HepG2 (cell line): ENCODE results near the gene SRRT. TPM values are rescaled to one million over a fixed set of nuclear protein-coding genes. Genes with fewer than 3 reads are reported as not detected.

ENCODE experiments used
- ADNP ChIP-seq: sonication (generic); formaldehyde crosslinking; IDR thresholded peaks from 2 replicates; pipeline ENCODE4 v1.4.0; 2020; ENCODE audit warnings: missing genetic modification reagents
- CAMTA2 ChIP-seq: sonication (generic); formaldehyde crosslinking; IDR thresholded peaks from 2 replicates; pipeline ENCODE4 v1.4.0; 2020; ENCODE audit warnings: mild to moderate bottlenecking, missing genetic modification reagents, borderline replicate concordance
- CCAR2 ChIP-seq: fragments of 200-400 bp; formaldehyde crosslinking; optimal IDR thresholded peaks from 2 replicates; pipeline ENCODE3; 2018; ENCODE audit warnings: low read depth, mild to moderate bottlenecking, low read length, moderate library complexity
- HMG20A ChIP-seq: IDR thresholded peaks from 2 replicates; pipeline ENCODE4 v1.6.1; 2016; ENCODE audit warnings: borderline replicate concordance
- HMG20B ChIP-seq: conservative IDR thresholded peaks from 2 replicates; pipeline ENCODE4 v1.6.1; 2016; ENCODE audit warnings: missing genetic modification reagents, missing compliant biosample characterization
- KLF9 ChIP-seq: IDR thresholded peaks from 2 replicates; pipeline ENCODE4 v1.6.1; 2016; ENCODE audit warnings: low read depth
- MATR3 ChIP-seq: sonication (generic); formaldehyde crosslinking; IDR thresholded peaks from 2 replicates; pipeline ENCODE4 v1.4.0; 2020; ENCODE audit warnings: missing genetic modification reagents
- RFXANK ChIP-seq: IDR thresholded peaks from 2 replicates; pipeline ENCODE4 v1.6.1; 2016
- SRY ChIP-seq: sonication (generic); formaldehyde crosslinking; IDR thresholded peaks from 2 replicates; pipeline ENCODE4 v1.8.0; 2022; ENCODE audit warnings: mild to moderate bottlenecking, missing genetic modification reagents
- ZBTB1 ChIP-seq: sonication (generic); formaldehyde crosslinking; IDR thresholded peaks from 2 replicates; pipeline ENCODE4 v1.4.0; 2020; ENCODE audit warnings: missing genetic modification reagents, borderline replicate concordance
- ZNF329 ChIP-seq: sonication (generic); formaldehyde crosslinking; IDR thresholded peaks from 2 replicates; pipeline ENCODE4 v1.9.0; 2021; ENCODE audit warnings: low read depth, mild to moderate bottlenecking, missing genetic modification reagents
- ZNF549 ChIP-seq: sonication (generic); formaldehyde crosslinking; IDR thresholded peaks from 2 replicates; pipeline ENCODE4 v1.5.0; 2020; ENCODE audit warnings: missing genetic modification reagents
- ZNF569 ChIP-seq: sonication (generic); formaldehyde crosslinking; IDR thresholded peaks from 2 replicates; pipeline ENCODE4 v1.5.0; 2020; ENCODE audit warnings: mild to moderate bottlenecking, missing genetic modification reagents, moderate library complexity, borderline replicate concordance
- ZSCAN5A ChIP-seq: sonication (generic); formaldehyde crosslinking; IDR thresholded peaks from 2 replicates; pipeline ENCODE4 v1.8.0; 2022; ENCODE audit warnings: mild to moderate bottlenecking, missing genetic modification reagents, borderline replicate concordance
- polyA plus RNA-seq, 8 experiments: library from polyadenylated mRNA; depleted of rRNA in 3 of 8; stranded (reverse) in 7 of 8; unstranded in 1 of 8; fragments of >200 nt; fragmentation: Illumina TruSeq in 4 of 8; extraction: Trizol in 4 of 8; gene quantifications; 2 replicates each; pipeline versions ENCODE4 v1.2.1 to v1.2.3, GENCODE V29; 2011 to 2016; ENCODE audit warnings: low read depth in 4 of 8, missing spikeins in 1 of 8, mixed read lengths in 1 of 8; ENCODE audit not compliant: insufficient read depth in 1 of 8
- total RNA-seq, 5 experiments: library from RNA; depleted of rRNA; stranded (reverse); fragments of >200 nt; fragmentation: Illumina TruSeq; extraction: Trizol; gene quantifications; 2 replicates each; pipeline ENCODE4 v1.2.3, GENCODE V29; 2016; ENCODE audit warnings: low read depth in 1 of 5
- TF ChIP-seq, protein P1 (sequence below): sonication (generic); formaldehyde crosslinking; IDR thresholded peaks from 2 replicates; pipeline ENCODE4 v1.4.0; 2020; ENCODE audit warnings: mild to moderate bottlenecking, missing genetic modification reagents
- TF ChIP-seq, protein P2 (sequence below): sonication (generic); formaldehyde crosslinking; IDR thresholded peaks from 2 replicates; pipeline ENCODE4 v1.8.1; 2023; ENCODE audit warnings: mild to moderate bottlenecking, missing genetic modification reagents, borderline replicate concordance
- TF ChIP-seq, protein P3 (sequence below): sonication (generic); formaldehyde crosslinking; IDR thresholded peaks from 2 replicates; pipeline ENCODE4 v1.5.0; 2020; ENCODE audit warnings: missing genetic modification reagents

SRRT gene
- total and polyA plus RNA-seq, 2 of the 13 experiments (the other 11 are each of a cell fraction or from before 2014, with no cell fraction given) = 26.2 to 106 TPM

GRCh38 chr7:100852048-100852872 is 22.6 kb upstream of the SRRT start, which contains the start of gene SLC12A9 (continued):
- TF ChIP-seq ADNP (CRISPR knock-in tag) (no peak), ZNF569 (CRISPR knock-in tag) (0 out of 2 replicates have a peak, but pooled peaks have one; percentile 60), MATR3 (no peak), HMG20A (peak; percentile 21; the same call in 1 of the 2 replicates), ZBTB1 (CRISPR knock-in tag) (no peak), KLF9 (CRISPR knock-in tag) (0 out of 2 replicates have a peak, but pooled peaks have one; percentile 44), RFXANK (CRISPR knock-in tag) (no peak), SRY (peak; percentile 85; the same call in 1 of the 2 replicates), CAMTA2 (0 out of 2 replicates have a peak, but pooled peaks have one; percentile 16), ZNF329 (CRISPR knock-in tag) (0 out of 2 replicates have a peak, but pooled peaks have one; percentile 8), ZNF549 (no peak), ZSCAN5A (no peak), CCAR2 (no peak), HMG20B (no peak)
- TF ChIP-seq, protein P1, sequence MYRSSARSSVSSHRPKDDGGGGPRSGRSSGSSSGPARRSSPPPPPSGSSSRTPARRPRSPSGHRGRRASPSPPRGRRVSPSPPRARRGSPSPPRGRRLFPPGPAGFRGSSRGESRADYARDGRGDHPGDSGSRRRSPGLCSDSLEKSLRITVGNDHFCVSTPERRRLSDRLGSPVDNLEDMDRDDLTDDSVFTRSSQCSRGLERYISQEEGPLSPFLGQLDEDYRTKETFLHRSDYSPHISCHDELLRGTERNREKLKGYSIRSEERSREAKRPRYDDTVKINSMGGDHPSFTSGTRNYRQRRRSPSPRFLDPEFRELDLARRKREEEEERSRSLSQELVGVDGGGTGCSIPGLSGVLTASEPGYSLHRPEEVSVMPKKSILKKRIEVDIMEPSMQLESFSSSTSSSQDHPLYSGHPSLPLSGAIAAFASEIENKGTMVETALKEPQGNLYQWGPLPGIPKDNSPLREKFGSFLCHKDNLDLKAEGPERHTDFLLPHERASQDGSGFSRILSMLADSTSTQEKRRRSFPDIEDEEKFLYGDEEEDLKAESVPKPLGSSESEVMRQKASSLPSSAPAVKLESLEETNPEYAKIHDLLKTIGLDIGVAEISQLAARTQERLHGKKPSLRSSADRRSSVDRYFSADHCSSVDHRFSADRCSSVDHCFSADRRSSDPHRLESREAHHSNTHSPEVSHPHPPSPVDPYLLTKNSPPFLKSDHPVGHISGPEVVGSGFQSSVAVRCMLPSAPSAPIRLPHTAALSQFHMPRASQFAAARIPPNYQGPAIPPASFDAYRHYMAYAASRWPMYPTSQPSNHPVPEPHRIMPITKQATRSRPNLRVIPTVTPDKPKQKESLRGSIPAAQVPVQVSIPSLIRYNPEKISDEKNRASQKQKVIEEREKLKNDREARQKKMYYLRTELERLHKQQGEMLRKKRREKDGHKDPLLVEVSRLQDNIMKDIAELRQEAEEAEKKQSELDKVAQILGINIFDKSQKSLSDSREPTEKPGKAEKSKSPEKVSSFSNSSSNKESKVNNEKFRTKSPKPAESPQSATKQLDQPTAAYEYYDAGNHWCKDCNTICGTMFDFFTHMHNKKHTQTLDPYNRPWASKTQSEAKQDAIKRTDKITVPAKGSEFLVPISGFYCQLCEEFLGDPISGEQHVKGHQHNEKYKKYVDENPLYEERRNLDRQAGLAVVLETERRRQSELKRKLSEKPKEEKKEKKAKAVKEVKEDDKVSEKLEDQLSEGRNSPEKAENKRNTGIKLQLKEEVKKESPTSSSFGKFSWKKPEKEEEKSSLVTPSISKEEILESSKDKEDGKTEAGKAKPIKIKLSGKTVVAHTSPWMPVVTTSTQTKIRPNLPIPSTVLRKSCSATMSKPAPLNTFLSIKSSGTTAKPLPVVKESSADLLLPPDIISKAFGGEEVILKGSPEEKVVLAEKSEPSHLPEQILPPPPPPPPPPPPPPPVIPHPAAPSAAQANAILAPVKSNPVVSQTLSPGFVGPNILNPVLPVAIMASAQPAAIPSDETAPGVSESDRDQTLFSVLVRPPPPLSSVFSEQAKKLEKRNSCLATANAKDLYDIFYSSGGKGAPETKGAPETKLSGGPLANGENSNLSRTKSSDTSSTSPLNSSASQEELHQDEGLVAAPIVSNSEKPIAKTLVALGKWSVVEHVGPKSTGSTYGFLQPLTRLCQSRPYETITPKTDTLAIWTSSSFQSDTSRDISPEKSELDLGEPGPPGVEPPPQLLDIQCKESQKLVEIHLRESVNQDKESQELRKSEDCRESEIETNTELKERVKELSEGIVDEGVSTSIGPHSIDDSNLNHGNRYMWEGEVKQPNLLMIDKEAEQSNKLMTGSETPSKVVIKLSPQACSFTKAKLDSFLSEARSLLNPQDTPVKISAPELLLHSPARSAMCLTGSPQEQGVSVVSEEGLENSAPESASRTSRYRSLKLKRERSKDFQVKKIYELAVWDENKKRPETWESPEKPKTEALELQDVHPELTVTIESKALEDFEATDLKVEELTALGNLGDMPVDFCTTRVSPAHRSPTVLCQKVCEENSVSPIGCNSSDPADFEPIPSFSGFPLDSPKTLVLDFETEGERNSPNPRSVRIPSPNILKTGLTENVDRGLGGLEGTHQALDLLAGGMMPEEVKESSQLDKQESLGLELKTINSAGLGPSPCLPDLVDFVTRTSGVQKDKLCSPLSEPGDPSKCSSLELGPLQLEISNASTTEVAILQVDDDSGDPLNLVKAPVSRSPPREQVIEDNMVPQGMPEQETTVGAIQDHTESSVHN (CRISPR knock-in tag) = no peak
- TF ChIP-seq, protein P2, sequence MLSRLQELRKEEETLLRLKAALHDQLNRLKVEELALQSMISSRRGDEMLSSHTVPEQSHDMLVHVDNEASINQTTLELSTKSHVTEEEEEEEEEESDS (CRISPR knock-in tag) = no peak
- TF ChIP-seq, protein P3, sequence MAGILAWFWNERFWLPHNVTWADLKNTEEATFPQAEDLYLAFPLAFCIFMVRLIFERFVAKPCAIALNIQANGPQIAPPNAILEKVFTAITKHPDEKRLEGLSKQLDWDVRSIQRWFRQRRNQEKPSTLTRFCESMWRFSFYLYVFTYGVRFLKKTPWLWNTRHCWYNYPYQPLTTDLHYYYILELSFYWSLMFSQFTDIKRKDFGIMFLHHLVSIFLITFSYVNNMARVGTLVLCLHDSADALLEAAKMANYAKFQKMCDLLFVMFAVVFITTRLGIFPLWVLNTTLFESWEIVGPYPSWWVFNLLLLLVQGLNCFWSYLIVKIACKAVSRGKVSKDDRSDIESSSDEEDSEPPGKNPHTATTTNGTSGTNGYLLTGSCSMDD (CRISPR knock-in tag) = no peak
